Gastroesophageal sphincter (tissue), 4 donors: ENCODE results near the gene NEDD4L. TPM values are rescaled to one million over a fixed set of nuclear protein-coding genes. Genes with fewer than 3 reads are reported as not detected.
A peak's percentile ranks its signal among the peaks of the same experiment; 100 is the strongest.

ENCODE experiments used
- ATAC-seq: fragments of 150-250 bp; one replicate; pipeline ENCODE4 v1.9.1; 2016; ENCODE audit warnings: mild to moderate bottlenecking, moderate library complexity
- H3K27ac ChIP-seq, 4 donors: fragments of 200-600 bp; sonication (generic) in 3 of 4; 1 replicate in 3 of 4; 2 replicates in 1 of 4; pipeline ENCODE4 v1.5.1; 2016 to 2019
- H3K27me3 ChIP-seq: fragments of 200-600 bp; sonication (generic); one replicate; pipeline ENCODE4 v1.5.1; 2019
- H3K36me3 ChIP-seq, 2 donors: fragments of 200-600 bp; sonication (generic); one replicate each; pipeline ENCODE4 v1.5.1; 2019; ENCODE audit warnings: control low read depth in 1 of 2
- H3K4me1 ChIP-seq, 3 donors: fragments of 200-600 bp; sonication (generic); 1 replicate in 2 of 3; 2 replicates in 1 of 3; pipeline ENCODE4 v1.5.1; 2016 to 2019; ENCODE audit warnings: control low read depth in 2 of 3
- H3K4me3 ChIP-seq, 2 donors: fragments of 200-600 bp; sonication (generic); one replicate each; pipeline ENCODE4 v1.5.1; 2019; ENCODE audit warnings: mild to moderate bottlenecking in 1 of 2, moderate library complexity in 1 of 2
- H3K9me3 ChIP-seq, 3 donors: fragments of 200-600 bp; sonication (generic); one replicate each; pipeline ENCODE4 v1.5.1; 2017 to 2019; ENCODE audit warnings: control low read depth in 2 of 3
- EP300 ChIP-seq: sonication (generic); formaldehyde crosslinking; IDR thresholded peaks from one replicate; pipeline ENCODE4 v1.6.1; 2017; ENCODE audit warnings: antibody characterized with exemption, mild to moderate bottlenecking
- POLR2A ChIP-seq, 2 donors: fragments of 450-650 bp; IDR thresholded peaks; one replicate each; pipeline ENCODE4 v1.6.1; 2017; ENCODE audit warnings: antibody characterized with exemption in 2 of 2, mild to moderate bottlenecking in 2 of 2, moderate library complexity in 1 of 2
- POLR2AphosphoS5 ChIP-seq: sonication (generic); formaldehyde crosslinking; IDR thresholded peaks from one replicate; pipeline ENCODE4 v1.6.1; 2017; ENCODE audit warnings: antibody characterized with exemption
- WGBS, 2 donors: methylation state at CpG; one replicate each; pipeline ENCODE4 v1.1.5; 2018; ENCODE audit warnings: low coverage in 1 of 2; 5-methylcytosine and 5-hydroxymethylcytosine counted together
- total RNA-seq, 4 donors: library from RNA; depleted of rRNA; stranded (reverse); fragments of >200 nt; gene quantifications; one replicate each; pipeline ENCODE4 v1.1.0, GENCODE V29; 2016
- TF ChIP-seq, protein P1 (sequence below), 4 experiments: fragments of 200-600 bp in 2 of 4; fragments of 450-650 bp in 2 of 4; sonication (generic) in 1 of 4; IDR thresholded peaks; one replicate each; pipeline ENCODE4 v1.5.1; 2017 to 2019; ENCODE audit warnings: antibody characterized with exemption in 4 of 4, mild to moderate bottlenecking in 2 of 4, moderate library complexity in 2 of 4

NEDD4L gene
- total RNA-seq, 4 donors from 2014 or later, result 37.0 to 50.9 (median 43.0) TPM

DNA sequence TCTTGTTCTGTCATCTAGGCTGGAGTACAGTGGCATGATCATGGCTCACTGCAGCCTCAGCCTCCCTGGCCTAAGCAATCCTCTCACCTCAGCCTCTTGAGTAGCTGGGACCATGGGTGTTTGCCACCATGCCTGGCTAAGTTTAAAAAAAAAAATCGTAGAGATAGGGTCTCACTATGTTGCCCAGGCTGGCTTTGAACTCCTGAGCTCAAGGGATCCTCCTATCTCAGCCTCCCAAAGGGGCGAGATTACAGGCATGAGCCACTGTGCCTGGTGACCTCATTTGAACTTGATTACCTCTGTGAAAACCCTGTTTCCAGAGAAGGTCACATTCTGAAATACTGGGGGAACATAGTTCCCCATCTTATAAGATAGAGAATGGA lies 190.3 kb downstream of the NEDD4L start:
- Histone ChIP-seq H3K4me1 (peaks cover 0 to 18% (median 0%) of the 10 kb centered on the region in 3 donors), H3K27ac (peak overlapping the region in 1 of 4 donors; percentile 25), H3K36me3 (no peaks in the 10 kb centered on the region), H3K9me3 (no peaks in the 10 kb centered on the region), H3K27me3 (no peaks in the 10 kb centered on the region), H3K4me3 (no peak overlapping the region)
- TF ChIP-seq POLR2AphosphoS5 (no peak), EP300 (no peak), POLR2A (IDR thresholded peaks at IDR 0.05) (no peak)
- TF ChIP-seq, protein P1, sequence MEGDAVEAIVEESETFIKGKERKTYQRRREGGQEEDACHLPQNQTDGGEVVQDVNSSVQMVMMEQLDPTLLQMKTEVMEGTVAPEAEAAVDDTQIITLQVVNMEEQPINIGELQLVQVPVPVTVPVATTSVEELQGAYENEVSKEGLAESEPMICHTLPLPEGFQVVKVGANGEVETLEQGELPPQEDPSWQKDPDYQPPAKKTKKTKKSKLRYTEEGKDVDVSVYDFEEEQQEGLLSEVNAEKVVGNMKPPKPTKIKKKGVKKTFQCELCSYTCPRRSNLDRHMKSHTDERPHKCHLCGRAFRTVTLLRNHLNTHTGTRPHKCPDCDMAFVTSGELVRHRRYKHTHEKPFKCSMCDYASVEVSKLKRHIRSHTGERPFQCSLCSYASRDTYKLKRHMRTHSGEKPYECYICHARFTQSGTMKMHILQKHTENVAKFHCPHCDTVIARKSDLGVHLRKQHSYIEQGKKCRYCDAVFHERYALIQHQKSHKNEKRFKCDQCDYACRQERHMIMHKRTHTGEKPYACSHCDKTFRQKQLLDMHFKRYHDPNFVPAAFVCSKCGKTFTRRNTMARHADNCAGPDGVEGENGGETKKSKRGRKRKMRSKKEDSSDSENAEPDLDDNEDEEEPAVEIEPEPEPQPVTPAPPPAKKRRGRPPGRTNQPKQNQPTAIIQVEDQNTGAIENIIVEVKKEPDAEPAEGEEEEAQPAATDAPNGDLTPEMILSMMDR (IDR thresholded peaks at IDR 0.05), result no peak
- WGBS, 2 donors, result 100% methylated on average over 1 of the region's 2 CpGs; no CpG with 5 or more reads in 1 of the 2 donors
- ATAC-seq, result no peak

DNA sequence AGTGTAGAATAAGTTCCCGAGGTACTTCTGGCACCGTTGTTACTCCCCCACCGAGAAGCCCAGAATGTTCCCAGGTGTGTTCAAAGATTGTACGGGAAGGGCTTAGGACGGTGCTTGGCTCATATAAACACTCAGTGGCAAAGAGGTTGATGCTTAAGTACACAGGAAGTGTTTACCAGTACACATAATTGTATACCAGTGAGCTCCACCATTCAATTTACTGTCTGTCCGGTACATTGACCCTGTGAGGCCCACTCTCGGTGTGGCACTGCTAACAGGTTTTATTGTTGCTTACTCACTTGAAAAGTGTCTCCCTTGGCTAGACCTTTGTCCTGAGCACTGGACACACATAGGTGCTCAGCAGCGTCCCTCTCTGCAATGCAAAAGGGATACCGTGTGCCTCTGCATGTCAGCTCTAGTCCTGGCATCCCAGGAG lies 191.0 kb downstream of the NEDD4L start:
- Histone ChIP-seq H3K4me1 (peaks cover 0 to 18% (median 0%) of the 10 kb centered on the region in 3 donors), H3K27me3 (no peaks in the 10 kb centered on the region), H3K27ac (peak overlapping the region in 1 of 4 donors; percentile 25), H3K9me3 (no peaks in the 10 kb centered on the region), H3K36me3 (no peaks in the 10 kb centered on the region), H3K4me3 (no peak overlapping the region)
- no peak for TF ChIP-seq EP300
- TF ChIP-seq, protein P1 (IDR thresholded peaks at IDR 0.05), result no peak
- no peak for TF ChIP-seq POLR2AphosphoS5
- TF ChIP-seq POLR2A (IDR thresholded peaks at IDR 0.05), result no peak
- WGBS, 2 donors, result 73 to 77% methylated on average over 6 to 9 of the region's 9 CpGs
- no peak for ATAC-seq

DNA sequence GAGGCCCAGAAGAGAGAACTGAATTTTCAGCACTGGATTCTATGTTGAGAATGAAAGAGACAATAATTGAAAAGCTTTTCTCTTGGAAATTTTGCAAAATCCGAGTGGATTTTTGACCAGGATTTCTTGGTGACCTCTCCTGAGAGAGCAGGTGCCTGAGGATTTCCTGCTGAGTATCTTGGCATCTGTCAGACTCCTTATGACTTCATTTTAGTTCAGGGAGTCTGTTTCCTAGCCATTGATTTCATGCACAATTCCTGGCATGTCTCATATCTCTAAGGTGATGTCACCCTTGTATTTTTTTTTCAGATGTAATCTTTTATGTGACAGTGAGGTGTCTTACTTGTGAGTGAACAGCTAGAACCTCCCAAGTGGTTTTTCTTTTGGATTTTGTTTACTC lies 195.9 kb downstream of the NEDD4L start:
- no peak for ATAC-seq
- no peak for TF ChIP-seq EP300
- TF ChIP-seq POLR2A (IDR thresholded peaks at IDR 0.05), result no peak
- TF ChIP-seq, protein P1 (IDR thresholded peaks at IDR 0.05), result no peak
- TF ChIP-seq POLR2AphosphoS5, result no peak
- 50 to 57% methylated on average over 1 of the region's 1 CpG for WGBS, 2 donors
- H3K27ac ChIP-seq, result no peak overlapping the region
- no peaks in the 10 kb centered on the region for H3K9me3 ChIP-seq
- no peak overlapping the region for H3K4me3 ChIP-seq
- H3K4me1 ChIP-seq, result peaks cover 0 to 16% (median 0%) of the 10 kb centered on the region in 3 donors
- H3K27me3 ChIP-seq, result no peaks in the 10 kb centered on the region
- no peaks in the 10 kb centered on the region for H3K36me3 ChIP-seq

DNA sequence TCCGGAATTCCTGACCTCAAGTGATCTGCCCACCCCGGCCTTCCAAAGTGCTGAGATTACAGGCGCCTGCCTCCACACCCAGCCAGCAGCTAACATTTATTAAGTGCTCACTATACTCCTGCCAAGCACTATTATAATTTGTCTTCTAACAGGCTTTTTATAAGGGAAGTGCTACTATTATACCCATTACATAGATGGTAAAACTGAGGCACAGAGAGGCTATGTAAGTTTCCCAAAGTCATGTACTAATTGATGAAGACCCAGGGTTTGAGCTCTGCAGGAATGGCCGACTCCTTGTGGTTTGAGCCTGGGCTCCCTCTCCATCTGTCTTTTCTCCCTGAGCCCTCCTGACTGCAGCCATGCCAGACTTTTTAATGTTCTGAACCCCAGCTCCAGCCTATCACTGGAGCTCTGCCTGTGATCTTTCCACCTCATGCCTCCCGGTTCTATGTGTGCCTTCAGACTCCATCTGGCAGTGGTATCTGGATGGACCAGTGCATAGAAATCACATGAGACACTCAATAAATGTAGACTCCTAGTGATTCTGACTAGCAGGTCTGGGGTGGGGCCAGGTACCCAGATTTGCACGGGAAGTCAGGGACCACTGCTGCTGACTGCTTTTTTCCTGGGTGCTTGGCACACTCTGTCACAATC lies 197.1 kb downstream of the NEDD4L start:
- no peak for ATAC-seq
- 85 to 96% methylated on average over 3 to 6 of the region's 6 CpGs for WGBS, 2 donors
- H3K27ac ChIP-seq, result peak overlapping the region in 1 of 4 donors; percentile 11

More for the DNA sequence above, 197.1 kb downstream of the NEDD4L start:
- H3K4me1 ChIP-seq, result peaks cover 0 to 16% (median 0%) of the 10 kb centered on the region in 3 donors
- no peaks in the 10 kb centered on the region for H3K27me3 ChIP-seq
- TF ChIP-seq, protein P1 (IDR thresholded peaks at IDR 0.05), result no peak
- TF ChIP-seq POLR2AphosphoS5 (no peak), POLR2A (IDR thresholded peaks at IDR 0.05) (no peak), EP300 (no peak)
- no peaks in the 10 kb centered on the region for H3K9me3 ChIP-seq
- no peak overlapping the region for H3K4me3 ChIP-seq
- no peaks in the 10 kb centered on the region for H3K36me3 ChIP-seq
